ENCODE data around the gene IFNK.
"Not testable (repeated sequence)": the region's sequence is repeated elsewhere in the genome, so short reads cannot be mapped to it uniquely, and the experiment has no call there.

The IFNK gene
- total RNA-seq = 0 reads per million in 2 donors

GRCh38 chr9:27524236-27524635 is at the start of gene IFNK:
IFNK (plus strand) TSS chr9:27524290; CDS start chr9:27524337, 47 bp downstream.
- DNase-seq = no peak

GRCh38 chr9:27474305-27474704 is 49.8 kb upstream of the IFNK start:
- no peak for DNase-seq

- DNase-seq = no peak
Measured at GRCh38 chr9:27475057-27475595, 49.0 kb upstream of the IFNK start.

- no peak for DNase-seq
Measured at GRCh38 chr9:27476870-27477515, 47.1 kb upstream of the IFNK start.

- DNase-seq = no peak
Measured at GRCh38 chr9:27478322-27478721, 45.8 kb upstream of the IFNK start.

- DNase-seq = no peak
Measured at GRCh38 chr9:27482709-27483108, 41.4 kb upstream of the IFNK start.

- DNase-seq = no peak
Measured at GRCh38 chr9:27483576-27483975, 40.5 kb upstream of the IFNK start.

GRCh38 chr9:27485158-27485557 is 38.9 kb upstream of the IFNK start:
- no peak for DNase-seq

GRCh38 chr9:27487128-27487640 is 36.9 kb upstream of the IFNK start:
- no peak for DNase-seq

- no peak for DNase-seq
Measured at GRCh38 chr9:27487927-27488326, 36.2 kb upstream of the IFNK start.

GRCh38 chr9:27489087-27489876 is 34.8 kb upstream of the IFNK start:
- DNase-seq = no peak

GRCh38 chr9:27491154-27491553 is 32.9 kb upstream of the IFNK start:
- no peak for DNase-seq

- no peak for DNase-seq
Measured at GRCh38 chr9:27495480-27496134, 28.5 kb upstream of the IFNK start.

- no peak for DNase-seq
Measured at GRCh38 chr9:27496135-27496504, 28.0 kb upstream of the IFNK start.

GRCh38 chr9:27497883-27498417 is 26.1 kb upstream of the IFNK start:
- no peak for DNase-seq

GRCh38 chr9:27499451-27499850 is 24.6 kb upstream of the IFNK start:
- DNase-seq = no peak

GRCh38 chr9:27500902-27501301 is 23.2 kb upstream of the IFNK start:
- DNase-seq = not testable (repeated sequence)

- no peak for DNase-seq
Measured at GRCh38 chr9:27503623-27504022, 20.5 kb upstream of the IFNK start.

GRCh38 chr9:27504259-27504658 is 19.8 kb upstream of the IFNK start:
- no peak for DNase-seq

GRCh38 chr9:27505744-27506161 is 18.3 kb upstream of the IFNK start:
- no peak for DNase-seq

- DNase-seq = no peak
Measured at GRCh38 chr9:27506981-27507380, 17.1 kb upstream of the IFNK start.

- DNase-seq = no peak
Measured at GRCh38 chr9:27510780-27511179, 13.3 kb upstream of the IFNK start.

GRCh38 chr9:27511771-27512170 is 12.3 kb upstream of the IFNK start:
- no peak for DNase-seq

Measured in activated gamma-delta T cell (primary cell).